ENCODE measurements around the gene GJA3. TPM values are rescaled to one million over a fixed set of nuclear protein-coding genes. Genes with fewer than 3 reads are reported as not detected.
A peak's percentile ranks its signal among the peaks of the same experiment; 100 is the strongest.

GJA3 gene
- total RNA-seq, 1 donor from 2014 or later, result not detected

- Mint-ChIP-seq H3K27me3 (ENCODE audit: unreplicated experiment) (peaks cover 15% of the 10 kb centered on the region), H3K36me3 (ENCODE audit: low read depth, unreplicated experiment) (no peaks in the 10 kb centered on the region)
These were observed 9.2 kb downstream of the GJA3 start for GRCh38 chr13:20151612-20152011.

GRCh38 chr13:20151016-20151415, 9.8 kb downstream of the GJA3 start:
- H3K9me3 Mint-ChIP-seq (ENCODE audit: unreplicated experiment), result no peaks in the 10 kb centered on the region
- no peak for DNase-seq (ENCODE audit: low spot score)
- TF ChIP-seq CTCF (IDR thresholded peaks at IDR 0.05; ENCODE audit: unreplicated experiment), result no peak
- peaks cover 15% of the 10 kb centered on the region for H3K27me3 Mint-ChIP-seq (ENCODE audit: unreplicated experiment)
- no peaks in the 10 kb centered on the region for H3K36me3 Mint-ChIP-seq (ENCODE audit: low read depth, unreplicated experiment)
- H3K4me1 Mint-ChIP-seq (ENCODE audit: unreplicated experiment), result no peaks in the 10 kb centered on the region
- no peak overlapping the region for H3K4me3 Mint-ChIP-seq (ENCODE audit: unreplicated experiment)
- H3K27ac Mint-ChIP-seq (ENCODE audit: unreplicated experiment), result no peak overlapping the region

More at GRCh38 chr13:20151612-20152011, 9.2 kb downstream of the GJA3 start:
- Mint-ChIP-seq H3K9me3 (ENCODE audit: unreplicated experiment) (no peaks in the 10 kb centered on the region), H3K4me3 (ENCODE audit: unreplicated experiment) (no peak overlapping the region), H3K27ac (ENCODE audit: unreplicated experiment) (no peak overlapping the region), H3K4me1 (ENCODE audit: unreplicated experiment) (no peaks in the 10 kb centered on the region)
- no peak for DNase-seq (ENCODE audit: low spot score)
- TF ChIP-seq CTCF (IDR thresholded peaks at IDR 0.05; ENCODE audit: unreplicated experiment), result no peak

GRCh38 chr13:20150561-20150960, 10.3 kb downstream of the GJA3 start:
- Mint-ChIP-seq H3K27ac (ENCODE audit: unreplicated experiment) (no peak overlapping the region), H3K4me3 (ENCODE audit: unreplicated experiment) (no peak overlapping the region), H3K36me3 (ENCODE audit: low read depth, unreplicated experiment) (no peaks in the 10 kb centered on the region), H3K9me3 (ENCODE audit: unreplicated experiment) (no peaks in the 10 kb centered on the region), H3K4me1 (ENCODE audit: unreplicated experiment) (no peaks in the 10 kb centered on the region), H3K27me3 (ENCODE audit: unreplicated experiment) (peaks cover 15% of the 10 kb centered on the region)
- TF ChIP-seq CTCF (IDR thresholded peaks at IDR 0.05; ENCODE audit: unreplicated experiment), result no peak
- no peak for DNase-seq (ENCODE audit: low spot score)

- no peak for DNase-seq (ENCODE audit: low spot score)
- H3K27ac Mint-ChIP-seq (ENCODE audit: unreplicated experiment), result peak overlapping the region; percentile 2
- H3K27me3 Mint-ChIP-seq (ENCODE audit: unreplicated experiment), result peaks cover 15% of the 10 kb centered on the region
- TF ChIP-seq CTCF (IDR thresholded peaks at IDR 0.05; ENCODE audit: unreplicated experiment), result no peak
- no peaks in the 10 kb centered on the region for H3K9me3 Mint-ChIP-seq (ENCODE audit: unreplicated experiment)
- no peak overlapping the region for H3K4me3 Mint-ChIP-seq (ENCODE audit: unreplicated experiment)
- no peaks in the 10 kb centered on the region for H3K36me3 Mint-ChIP-seq (ENCODE audit: low read depth, unreplicated experiment)
- no peaks in the 10 kb centered on the region for H3K4me1 Mint-ChIP-seq (ENCODE audit: unreplicated experiment)
These were observed 11.1 kb downstream of the GJA3 start for GRCh38 chr13:20149762-20150161.

GRCh38 chr13:20148501-20149183, 12.2 kb downstream of the GJA3 start:
- Mint-ChIP-seq H3K36me3 (ENCODE audit: low read depth, unreplicated experiment) (no peaks in the 10 kb centered on the region), H3K4me1 (ENCODE audit: unreplicated experiment) (no peaks in the 10 kb centered on the region), H3K4me3 (ENCODE audit: unreplicated experiment) (no peak overlapping the region), H3K27me3 (ENCODE audit: unreplicated experiment) (peaks cover 15% of the 10 kb centered on the region), H3K9me3 (ENCODE audit: unreplicated experiment) (no peaks in the 10 kb centered on the region), H3K27ac (ENCODE audit: unreplicated experiment) (no peak overlapping the region)
- no peak for TF ChIP-seq CTCF (IDR thresholded peaks at IDR 0.05; ENCODE audit: unreplicated experiment)
- no peak for DNase-seq (ENCODE audit: low spot score)
